A549 (cell line): ENCODE measurements around the gene TNRC6A. TPM values are rescaled to one million over a fixed set of nuclear protein-coding genes. Genes with fewer than 3 reads are reported as not detected.

Source experiments
- ATAC-seq, 2 experiments: fragments of 200-7000 bp in 1 of 2; fragments of >200 bp in 1 of 2; cut with Nextera tagmentation in 1 of 2; cut with Tn5 transposase in 1 of 2; 3 replicates each; pipeline versions ENCODE4 v1.8.0 to v1.9.1; 2018 to 2020; ENCODE audit warnings: mild to moderate bottlenecking in 1 of 2, moderate library complexity in 1 of 2
- CTCF ChIA-PET: fragments of 300-600 bp; sonication (Branson Sonifier 250); formaldehyde crosslinking; extraction: SDS; loops from one replicate; lab custom pipeline; 2021; ENCODE audit warnings: antibody characterized with exemption, inconsistent platforms; lab: Yijun Ruan, JAX
- POLR2A ChIA-PET: fragments of 350-600 bp; formaldehyde crosslinking; extraction: SDS; loops from one replicate; lab custom pipeline; 2021; ENCODE audit warnings: antibody characterized with exemption, inconsistent platforms; lab: Yijun Ruan, JAX
- DNase-seq, 2 experiments: peaks; one replicate each; pipeline versions ENCODE4 v3.0.0 to v3.0.0-alpha.2; 2011 to 2016; ENCODE audit warnings: low read depth in 1 of 2, low spot score in 1 of 2
- FAIRE-seq: peaks from 2 replicates; lab custom pipeline; 2011; peaks lifted over from hg19 to GRCh38; lab: Jason Lieb, UNC
- H3K27ac ChIP-seq, 2 experiments: fragments of >200 bp; sonication (Bioruptor Twin); formaldehyde crosslinking; 3 replicates each; pipeline ENCODE4 v1.5.1; 2016 to 2017
- H3K4me1 ChIP-seq: fragments of >200 bp; sonication (Bioruptor Twin); formaldehyde crosslinking; 3 replicates; pipeline ENCODE4 v1.6.1; 2016
- H3K4me2 ChIP-seq: fragments of >200 bp; sonication (Bioruptor Twin); formaldehyde crosslinking; 3 replicates; pipeline ENCODE4 v1.6.1; 2016
- H3K4me3 ChIP-seq: fragments of >200 bp; sonication (Bioruptor Twin); formaldehyde crosslinking; 3 replicates; pipeline ENCODE4 v1.5.1; 2016
- H3K9me3 ChIP-seq: fragments of >200 bp; sonication (Bioruptor Twin); formaldehyde crosslinking; 3 replicates; pipeline ENCODE4 v1.6.1; 2016
- BHLHE40 ChIP-seq: IDR thresholded peaks from 2 replicates; pipeline ENCODE4 v1.6.1; 2012; ENCODE audit warnings: low read depth, low read length, inconsistent platforms
- CBX2 ChIP-seq: fragments of 200-600 bp; sonication (generic); IDR thresholded peaks from 2 replicates; pipeline ENCODE4 v1.6.1; 2016; ENCODE audit warnings: low read depth, mild to moderate bottlenecking, borderline replicate concordance
- CEBPB ChIP-seq, 2 experiments: fragments of >200 bp in 1 of 2; sonication (Bioruptor Twin) in 1 of 2; formaldehyde crosslinking in 1 of 2; IDR thresholded peaks; 2 replicates each; pipeline ENCODE4 v1.6.1; 2012 to 2016
- CHD4 ChIP-seq: fragments of 200-600 bp; sonication (generic); IDR thresholded peaks from 2 replicates; pipeline ENCODE4 v1.6.1; 2016; ENCODE audit warnings: antibody characterized with exemption, mild to moderate bottlenecking, borderline replicate concordance
- E2F6 ChIP-seq: IDR thresholded peaks from 2 replicates; pipeline ENCODE4 v1.6.1; 2012; ENCODE audit warnings: low read depth, borderline replicate concordance
- ELK1 ChIP-seq: fragments of 150-350 bp; IDR thresholded peaks from 2 replicates; pipeline ENCODE4 v1.6.1; 2014; ENCODE audit warnings: low read depth, mild to moderate bottlenecking, low read length
- EP300 ChIP-seq, 2 experiments: fragments of >200 bp; sonication (Bioruptor Twin); formaldehyde crosslinking; IDR thresholded peaks; 2 replicates in 1 of 2; 3 replicates in 1 of 2; pipeline ENCODE4 v1.6.1; 2016 to 2017
- FOXS1 ChIP-seq: fragments of 250-450 bp; sonication (Bioruptor Pico); IDR thresholded peaks from 2 replicates; pipeline ENCODE4 v1.5.0; 2020; ENCODE audit warnings: mild to moderate bottlenecking, moderate library complexity
- HDAC2 ChIP-seq: fragments of 200-600 bp; sonication (generic); IDR thresholded peaks from 2 replicates; pipeline ENCODE4 v1.6.1; 2016
- HMGXB4 ChIP-seq: fragments of 250-450 bp; sonication (Bioruptor Pico); IDR thresholded peaks from 2 replicates; pipeline ENCODE4 v1.5.0; 2021; ENCODE audit warnings: mild to moderate bottlenecking, moderate library complexity, borderline replicate concordance
- KDM1A ChIP-seq: fragments of 200-600 bp; sonication (generic); IDR thresholded peaks from 2 replicates; pipeline ENCODE4 v1.6.1; 2016; ENCODE audit warnings: low read depth, mild to moderate bottlenecking
- MAFK ChIP-seq: fragments of 450-650 bp; IDR thresholded peaks from 2 replicates; pipeline ENCODE4 v1.6.1; 2014; ENCODE audit not compliant: partially characterized antibody
- MYC ChIP-seq: IDR thresholded peaks from 2 replicates; pipeline ENCODE4 v1.6.1; 2012; ENCODE audit warnings: mild to moderate bottlenecking, inconsistent platforms, low read length, improper control_type of control experiment, borderline replicate concordance
- RARB ChIP-seq: fragments of 250-450 bp; sonication (Bioruptor Pico); IDR thresholded peaks from 2 replicates; pipeline ENCODE4 v1.8.0; 2021; ENCODE audit warnings: mild to moderate bottlenecking, moderate library complexity
- REST ChIP-seq: fragments of 200-600 bp; sonication (generic); IDR thresholded peaks from 2 replicates; pipeline ENCODE4 v1.6.1; 2016; ENCODE audit warnings: antibody characterized with exemption, mild to moderate bottlenecking, moderate library complexity
- RFX5 ChIP-seq: fragments of 450-650 bp; IDR thresholded peaks from 2 replicates; pipeline ENCODE4 v1.7.1; 2014; ENCODE audit warnings: antibody characterized with exemption, mild to moderate bottlenecking, moderate library complexity
- SREBF2 ChIP-seq: fragments of 450-650 bp; IDR thresholded peaks from 2 replicates; pipeline ENCODE4 v1.6.1; 2014; ENCODE audit warnings: mild to moderate bottlenecking, moderate library complexity
- TFCP2L1 ChIP-seq: fragments of 250-450 bp; sonication (Bioruptor Pico); IDR thresholded peaks from 2 replicates; pipeline ENCODE4 v1.5.0; 2021; ENCODE audit warnings: mild to moderate bottlenecking
- ZFP36 ChIP-seq: fragments of 450-650 bp; IDR thresholded peaks from 2 replicates; pipeline ENCODE4 v1.6.1; 2014; ENCODE audit warnings: borderline replicate concordance; ENCODE audit not compliant: partially characterized antibody
- ZSCAN20 ChIP-seq: fragments of 250-450 bp; sonication (Bioruptor Pico); IDR thresholded peaks from 2 replicates; pipeline ENCODE4 v1.8.0; 2022; ENCODE audit warnings: mild to moderate bottlenecking, moderate library complexity
- WGBS: methylation state at CpG from one replicate; pipeline ENCODE4 v1.1.6; 2017; ENCODE audit errors: missing lambda C conversion rate; 5-methylcytosine and 5-hydroxymethylcytosine counted together
- polyA plus RNA-seq, 4 experiments: library from polyadenylated mRNA; depleted of rRNA in 3 of 4; stranded (reverse); fragments of >200 nt; fragmentation: RNase III in 1 of 4; extraction: RNeasy Plus Mini Kit Qiagen cat#74134 plus additional on column Dnase treatment in 1 of 4; gene quantifications; 2 replicates in 3 of 4; 3 replicates in 1 of 4; pipeline ENCODE4 v1.2.3, GENCODE V29; 2011 to 2017

Gene TNRC6A
- polyA plus RNA-seq, 2 of the 4 experiments (the other 2 are of a cell fraction) = 26.7 to 51.6 TPM

- no peak for TF ChIP-seq BHLHE40
- no peak for TF ChIP-seq E2F6
- no peak for TF ChIP-seq CBX2
- TF ChIP-seq CEBPB (IDR thresholded peaks at IDR 0.05) = no peak
Measured at GRCh38 chr16:24825696-24826095, 96.2 kb downstream of the TNRC6A start (continued).

- FAIRE-seq = no peak
- Histone ChIP-seq H3K4me1 (peaks cover 11% of the 10 kb centered on the region; the same call in 2 of the 3 replicates), H3K9me3 (no peaks in the 10 kb centered on the region), H3K27ac (no peak overlapping the region), H3K4me3 (no peak overlapping the region), H3K4me2 (no peak overlapping the region)
- ChIA-PET CTCF (interaction anchor here (0.7 to 2.8 kb wide), 7 partner anchors 8 to 659 kb away, joined by 3 to 8 read pairs (median 4); no protein-coding TSS in a partner anchor), POLR2A (no interaction called here)
- no peak for ATAC-seq
- TF ChIP-seq FOXS1 (no peak), HDAC2 (no peak), HMGXB4 (no peak), RFX5 (no peak), TFCP2L1 (no peak), EP300 (IDR thresholded peaks at IDR 0.05) (no peak), SREBF2 (no peak), RARB (CRISPR knock-in tag) (no peak), CHD4 (no peak), REST (no peak), ELK1 (no peak)
- DNase-seq = no peak
- WGBS = 84% methylated on average over 12 of the region's 12 CpGs
Measured at GRCh38 chr16:24826096-24826690, 96.7 kb downstream of the TNRC6A start.

- Histone ChIP-seq H3K4me2 (no peak overlapping the region), H3K4me1 (peaks cover 11% of the 10 kb centered on the region; the same call in 2 of the 3 replicates), H3K4me3 (no peak overlapping the region), H3K9me3 (no peaks in the 10 kb centered on the region), H3K27ac (no peak overlapping the region)
- FAIRE-seq (no peak), DNase-seq (no peak), ATAC-seq (no peak)
- ChIA-PET CTCF (interaction anchor here (0.6 to 2.8 kb wide), 5 partner anchors 20 to 310 kb away, joined by 3 to 8 read pairs (median 3); no protein-coding TSS in a partner anchor), POLR2A (no interaction called here)
- WGBS = 93% methylated on average over 9 of the region's 9 CpGs
- TF ChIP-seq MYC (no peak), MAFK (no peak), CHD4 (no peak), REST (no peak), ZSCAN20 (CRISPR knock-in tag) (no peak), ZFP36 (no peak), KDM1A (no peak)
Measured at GRCh38 chr16:24826817-24827566, 97.5 kb downstream of the TNRC6A start.
